Measurements from ENCODE around the gene TATDN2. TPM values are rescaled to one million over a fixed set of nuclear protein-coding genes. Genes with fewer than 3 reads are reported as not detected.

Gene TATDN2
- total RNA-seq, 4 donors from 2014 or later: 15.9 to 55.7 (median 26.7) TPM

DNA sequence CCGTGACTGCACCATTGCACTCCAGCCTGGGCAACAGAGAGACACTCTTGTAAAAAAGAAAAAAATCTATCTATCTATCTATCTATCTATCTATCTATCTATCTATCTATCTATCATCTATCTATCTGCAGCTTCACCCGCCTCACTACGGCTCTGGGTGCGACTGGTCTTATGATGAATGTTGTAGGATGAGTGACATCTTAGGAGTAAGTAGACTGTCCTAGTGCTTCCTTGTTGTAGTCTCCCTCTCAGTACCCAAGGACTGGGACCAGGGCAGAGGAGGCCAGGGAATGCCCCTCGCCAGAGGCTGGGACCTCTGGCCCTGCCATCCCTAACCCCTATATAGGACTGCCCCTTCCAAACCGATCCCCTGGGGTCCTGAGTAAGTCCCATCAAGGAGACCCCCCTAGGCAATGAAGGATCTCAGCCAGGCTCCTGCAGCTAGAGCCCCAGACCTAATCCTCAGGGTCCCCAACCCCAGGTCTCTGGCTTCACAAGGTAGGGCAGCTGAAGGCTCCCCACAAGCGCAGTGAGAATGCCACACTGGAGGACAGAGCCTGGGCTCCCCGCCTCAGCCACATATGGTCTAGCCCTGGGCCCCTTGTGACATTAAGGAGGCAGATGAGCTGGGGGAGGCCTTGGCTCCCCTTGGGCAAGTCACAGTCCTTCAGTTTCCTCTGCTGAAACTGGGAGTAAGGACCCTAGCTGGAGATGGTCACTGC is 73.5 kb downstream of the TATDN2 start:
- peak overlapping the region in 1 of 2 donors; percentile 95 for H3K4me3 ChIP-seq
- no peaks in the 10 kb centered on the region for H3K27me3 ChIP-seq
- no peaks in the 10 kb centered on the region for H3K36me3 ChIP-seq
- intact Hi-C loops (cut with DNase I; ENCODE audit: low total_unique reads): no loop called here
- H3K27ac ChIP-seq: peak overlapping the region in 1 of 2 donors; percentile 87
- DNase-seq: no peak
- H3K4me1 ChIP-seq: no peaks in the 10 kb centered on the region
- no peaks in the 10 kb centered on the region for H3K9me3 ChIP-seq
- no peak for TF ChIP-seq POLR2A (IDR thresholded peaks at IDR 0.05)
- TF ChIP-seq, protein P1, sequence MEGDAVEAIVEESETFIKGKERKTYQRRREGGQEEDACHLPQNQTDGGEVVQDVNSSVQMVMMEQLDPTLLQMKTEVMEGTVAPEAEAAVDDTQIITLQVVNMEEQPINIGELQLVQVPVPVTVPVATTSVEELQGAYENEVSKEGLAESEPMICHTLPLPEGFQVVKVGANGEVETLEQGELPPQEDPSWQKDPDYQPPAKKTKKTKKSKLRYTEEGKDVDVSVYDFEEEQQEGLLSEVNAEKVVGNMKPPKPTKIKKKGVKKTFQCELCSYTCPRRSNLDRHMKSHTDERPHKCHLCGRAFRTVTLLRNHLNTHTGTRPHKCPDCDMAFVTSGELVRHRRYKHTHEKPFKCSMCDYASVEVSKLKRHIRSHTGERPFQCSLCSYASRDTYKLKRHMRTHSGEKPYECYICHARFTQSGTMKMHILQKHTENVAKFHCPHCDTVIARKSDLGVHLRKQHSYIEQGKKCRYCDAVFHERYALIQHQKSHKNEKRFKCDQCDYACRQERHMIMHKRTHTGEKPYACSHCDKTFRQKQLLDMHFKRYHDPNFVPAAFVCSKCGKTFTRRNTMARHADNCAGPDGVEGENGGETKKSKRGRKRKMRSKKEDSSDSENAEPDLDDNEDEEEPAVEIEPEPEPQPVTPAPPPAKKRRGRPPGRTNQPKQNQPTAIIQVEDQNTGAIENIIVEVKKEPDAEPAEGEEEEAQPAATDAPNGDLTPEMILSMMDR (IDR thresholded peaks at IDR 0.05): no peak

DNA sequence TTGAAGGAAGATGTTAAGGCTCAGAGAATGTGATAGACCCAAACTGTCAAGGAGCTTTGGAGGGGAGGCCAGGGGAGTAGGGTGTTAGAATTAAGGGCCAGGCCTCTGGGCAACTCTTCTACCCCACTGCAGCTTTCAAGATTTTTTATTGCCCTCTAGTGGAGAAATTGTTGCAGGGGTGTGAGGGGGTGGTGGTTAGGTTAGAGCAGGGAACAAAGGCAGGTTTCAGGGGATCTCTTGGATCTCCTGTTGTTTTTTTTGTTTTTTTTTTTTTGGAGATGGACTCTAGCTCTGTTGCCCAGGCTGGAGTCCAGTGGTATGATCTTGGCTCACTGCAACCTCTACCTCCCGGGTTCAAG is 74.1 kb downstream of the TATDN2 start:
- Histone ChIP-seq H3K36me3 (no peaks in the 10 kb centered on the region), H3K4me1 (no peaks in the 10 kb centered on the region), H3K27me3 (no peaks in the 10 kb centered on the region), H3K9me3 (no peaks in the 10 kb centered on the region), H3K27ac (no peak overlapping the region), H3K4me3 (no peak overlapping the region)
- TF ChIP-seq POLR2A (IDR thresholded peaks at IDR 0.05): no peak
- TF ChIP-seq, protein P1 (IDR thresholded peaks at IDR 0.05): no peak
- intact Hi-C loops (cut with DNase I; ENCODE audit: low total_unique reads): no loop called here
- DNase-seq: no peak

GRCh38 chr3:10327592-10327991 is 79.3 kb downstream of the TATDN2 start:
- Histone ChIP-seq H3K4me1 (no peaks in the 10 kb centered on the region), H3K36me3 (no peaks in the 10 kb centered on the region), H3K4me3 (no peak overlapping the region), H3K9me3 (no peaks in the 10 kb centered on the region), H3K27me3 (no peaks in the 10 kb centered on the region), H3K27ac (no peak overlapping the region)
- DNase-seq: no peak
- intact Hi-C loops (cut with DNase I; ENCODE audit: low total_unique reads): no loop called here
- TF ChIP-seq, protein P1 (IDR thresholded peaks at IDR 0.05): no peak
- no peak for TF ChIP-seq POLR2A (IDR thresholded peaks at IDR 0.05)

DNA sequence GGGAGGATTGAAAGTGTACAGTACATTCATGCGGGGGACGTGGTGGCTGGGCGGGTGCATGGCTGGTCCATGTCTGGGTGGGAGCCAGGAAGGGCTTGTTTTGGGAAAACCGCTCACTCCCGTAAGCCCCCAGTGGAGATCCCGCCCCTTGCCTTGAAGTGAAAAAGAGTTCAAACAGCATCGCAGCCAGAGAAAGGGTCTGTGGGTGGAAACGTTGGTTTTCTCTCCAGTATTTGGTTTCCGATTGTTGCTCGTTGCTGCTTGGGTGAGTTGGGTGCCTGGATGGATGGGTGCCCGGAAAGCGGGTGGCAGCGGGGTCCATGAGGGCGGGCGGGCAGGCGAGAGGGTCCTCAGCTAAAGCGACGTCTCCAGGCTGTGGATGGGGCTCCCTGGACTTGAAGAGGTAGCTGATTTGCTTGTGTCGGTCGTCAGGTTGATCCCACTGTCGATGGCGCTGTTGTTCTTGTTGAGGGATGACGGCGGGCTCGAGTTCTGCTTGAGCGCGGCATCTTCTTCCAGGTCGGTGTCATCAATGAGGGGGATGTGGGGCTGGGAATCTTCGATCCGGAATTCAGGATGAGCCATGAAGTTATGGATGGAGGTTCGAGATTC is 80.3 kb downstream of the TATDN2 start:
- Histone ChIP-seq H3K4me3 (no peak overlapping the region), H3K27ac (no peak overlapping the region), H3K4me1 (no peaks in the 10 kb centered on the region), H3K27me3 (no peaks in the 10 kb centered on the region), H3K9me3 (no peaks in the 10 kb centered on the region), H3K36me3 (no peaks in the 10 kb centered on the region)
- intact Hi-C loops (cut with DNase I; ENCODE audit: low total_unique reads): no loop called here
- no peak for TF ChIP-seq POLR2A (IDR thresholded peaks at IDR 0.05)
- TF ChIP-seq, protein P1 (IDR thresholded peaks at IDR 0.05): no peak
- DNase-seq: no peak

DNA sequence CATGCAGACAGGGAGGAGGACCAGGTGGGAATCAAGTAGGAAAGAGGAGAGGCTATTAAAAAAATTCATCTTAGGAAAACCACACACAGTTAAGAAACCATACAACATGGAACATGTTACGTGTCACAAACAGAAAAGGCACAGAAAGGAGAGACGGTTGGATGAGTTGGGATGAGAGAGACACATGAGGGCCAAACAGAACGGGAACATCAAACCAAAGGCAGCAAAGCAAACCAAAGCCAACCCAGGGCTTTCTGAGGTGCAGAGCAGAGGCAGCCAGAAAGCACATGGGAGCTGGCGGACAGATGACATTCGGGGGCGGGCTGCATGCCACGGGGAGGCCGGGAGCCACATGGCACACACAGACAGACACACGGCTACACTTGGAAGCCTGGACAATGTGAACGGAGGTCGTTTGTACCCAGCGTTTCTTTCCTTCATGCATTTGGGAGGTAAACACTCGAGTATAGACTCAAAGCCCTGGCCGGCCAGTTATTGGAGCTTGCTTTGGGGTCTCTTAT is 81.3 kb downstream of the TATDN2 start:
- no peak for DNase-seq
- Histone ChIP-seq H3K4me3 (no peak overlapping the region), H3K27ac (no peak overlapping the region), H3K27me3 (no peaks in the 10 kb centered on the region), H3K4me1 (no peaks in the 10 kb centered on the region), H3K36me3 (no peaks in the 10 kb centered on the region), H3K9me3 (no peaks in the 10 kb centered on the region)
- TF ChIP-seq POLR2A (IDR thresholded peaks at IDR 0.05): no peak
- TF ChIP-seq, protein P1 (IDR thresholded peaks at IDR 0.05): no peak
- intact Hi-C loops (cut with DNase I; ENCODE audit: low total_unique reads): no loop called here

Measured in uterus (tissue), 4 donors.